HepG2 (cell line): ENCODE results near the gene PLXNB2. TPM values are rescaled to one million over a fixed set of nuclear protein-coding genes. Genes with fewer than 3 reads are reported as not detected.

Source experiments
- ATAD3A ChIP-seq: sonication (generic); formaldehyde crosslinking; IDR thresholded peaks from 2 replicates; pipeline ENCODE4 v1.4.0; 2020; ENCODE audit warnings: missing genetic modification reagents
- DZIP1 ChIP-seq: sonication (generic); formaldehyde crosslinking; IDR thresholded peaks from 2 replicates; pipeline ENCODE4 v1.5.0; 2020; ENCODE audit warnings: mild to moderate bottlenecking, missing genetic modification reagents
- ELF3 ChIP-seq: IDR thresholded peaks from 2 replicates; pipeline ENCODE4 v1.6.1; 2016; ENCODE audit warnings: missing genetic modification reagents, missing compliant biosample characterization
- FOXA1 ChIP-seq, 2 experiments: fragments of 450-650 bp in 1 of 2; sonication (generic) in 1 of 2; formaldehyde crosslinking in 1 of 2; IDR thresholded peaks; 2 replicates each; pipeline versions ENCODE4 v1.4.0 to v1.6.1; 2016 to 2020; ENCODE audit warnings: missing genetic modification reagents in 1 of 2
- FOXJ3 ChIP-seq: sonication (generic); formaldehyde crosslinking; IDR thresholded peaks from 2 replicates; pipeline ENCODE4 v1.4.0; 2020; ENCODE audit warnings: missing genetic modification reagents, mild to moderate bottlenecking, borderline replicate concordance
- MLLT10 ChIP-seq: sonication (generic); formaldehyde crosslinking; IDR thresholded peaks from 2 replicates; pipeline ENCODE4 v1.4.0; 2020; ENCODE audit warnings: missing genetic modification reagents
- MZF1 ChIP-seq: sonication (generic); formaldehyde crosslinking; IDR thresholded peaks from 2 replicates; pipeline ENCODE4 v1.8.1; 2023; ENCODE audit warnings: mild to moderate bottlenecking, missing genetic modification reagents, borderline replicate concordance
- PATZ1 ChIP-seq: sonication (generic); formaldehyde crosslinking; IDR thresholded peaks from 2 replicates; pipeline ENCODE4 v1.4.0; 2020; ENCODE audit warnings: missing genetic modification reagents
- RBFOX2 ChIP-seq: fragments of 200-400 bp; formaldehyde crosslinking; IDR thresholded peaks from 2 replicates; pipeline ENCODE4 v1.6.1; 2017; ENCODE audit warnings: low read depth, mild to moderate bottlenecking, low read length
- SP5 ChIP-seq: IDR thresholded peaks from 2 replicates; pipeline ENCODE4 v1.6.1; 2016; ENCODE audit warnings: low read depth, borderline replicate concordance
- SSRP1 ChIP-seq: IDR thresholded peaks from 2 replicates; pipeline ENCODE4 v1.6.1; 2016; ENCODE audit warnings: control low read depth
- TGIF2 ChIP-seq: IDR thresholded peaks from 2 replicates; pipeline ENCODE4 v1.6.1; 2016; ENCODE audit warnings: control low read depth, missing compliant biosample characterization
- ZFP36L2 ChIP-seq: sonication (generic); formaldehyde crosslinking; IDR thresholded peaks from 2 replicates; pipeline ENCODE4 v1.4.0; 2020; ENCODE audit warnings: missing genetic modification reagents
- ZNF205 ChIP-seq: IDR thresholded peaks from 2 replicates; pipeline ENCODE4 v1.6.1; 2018; ENCODE audit warnings: missing biosample characterization, missing genetic modification reagents
- ZNF234 ChIP-seq: sonication (generic); formaldehyde crosslinking; conservative IDR thresholded peaks from 2 replicates; pipeline ENCODE4 v1.5.1; 2020; ENCODE audit warnings: mild to moderate bottlenecking, missing genetic modification reagents
- ZNF362 ChIP-seq: sonication (generic); formaldehyde crosslinking; IDR thresholded peaks from 2 replicates; pipeline ENCODE4 v1.4.0; 2020; ENCODE audit warnings: missing genetic modification reagents, mild to moderate bottlenecking, borderline replicate concordance
- ZNF44 ChIP-seq: sonication (generic); formaldehyde crosslinking; IDR thresholded peaks from 2 replicates; pipeline ENCODE4 v1.5.1; 2020; ENCODE audit warnings: mild to moderate bottlenecking, missing genetic modification reagents
- ZNF441 ChIP-seq: sonication (generic); formaldehyde crosslinking; IDR thresholded peaks from 2 replicates; pipeline ENCODE4 v1.7.0; 2021; ENCODE audit warnings: missing genetic modification reagents, borderline replicate concordance
- ZNF550 ChIP-seq: sonication (generic); formaldehyde crosslinking; IDR thresholded peaks from 2 replicates; pipeline ENCODE4 v1.4.0; 2020; ENCODE audit warnings: mild to moderate bottlenecking, missing genetic modification reagents, borderline replicate concordance
- ZSCAN25 ChIP-seq: sonication (generic); formaldehyde crosslinking; IDR thresholded peaks from 2 replicates; pipeline ENCODE4 v1.8.0; 2022; ENCODE audit warnings: mild to moderate bottlenecking, missing genetic modification reagents
- polyA plus RNA-seq, 8 experiments: library from polyadenylated mRNA; depleted of rRNA in 3 of 8; stranded (reverse) in 7 of 8; unstranded in 1 of 8; fragments of >200 nt; fragmentation: Illumina TruSeq in 4 of 8; extraction: Trizol in 4 of 8; gene quantifications; 2 replicates each; pipeline versions ENCODE4 v1.2.1 to v1.2.3, GENCODE V29; 2011 to 2016; ENCODE audit warnings: low read depth in 4 of 8, missing spikeins in 1 of 8, mixed read lengths in 1 of 8; ENCODE audit not compliant: insufficient read depth in 1 of 8
- total RNA-seq, 5 experiments: library from RNA; depleted of rRNA; stranded (reverse); fragments of >200 nt; fragmentation: Illumina TruSeq; extraction: Trizol; gene quantifications; 2 replicates each; pipeline ENCODE4 v1.2.3, GENCODE V29; 2016; ENCODE audit warnings: low read depth in 1 of 5
- TF ChIP-seq, protein P1 (sequence below): sonication (generic); formaldehyde crosslinking; IDR thresholded peaks from 2 replicates; pipeline ENCODE4 v1.8.0; 2022; ENCODE audit warnings: missing genetic modification reagents, mild to moderate bottlenecking, moderate library complexity, borderline replicate concordance
- TF ChIP-seq, protein P2 (sequence below): sonication (generic); formaldehyde crosslinking; IDR thresholded peaks from 2 replicates; pipeline ENCODE4 v1.9.0; 2022; ENCODE audit warnings: missing genetic modification reagents, mild to moderate bottlenecking, borderline replicate concordance

PLXNB2 gene
- total and polyA plus RNA-seq, 2 of the 13 experiments (the other 11 are each of a cell fraction or from before 2014, with no cell fraction given), result 32.6 to 68.9 TPM

DNA sequence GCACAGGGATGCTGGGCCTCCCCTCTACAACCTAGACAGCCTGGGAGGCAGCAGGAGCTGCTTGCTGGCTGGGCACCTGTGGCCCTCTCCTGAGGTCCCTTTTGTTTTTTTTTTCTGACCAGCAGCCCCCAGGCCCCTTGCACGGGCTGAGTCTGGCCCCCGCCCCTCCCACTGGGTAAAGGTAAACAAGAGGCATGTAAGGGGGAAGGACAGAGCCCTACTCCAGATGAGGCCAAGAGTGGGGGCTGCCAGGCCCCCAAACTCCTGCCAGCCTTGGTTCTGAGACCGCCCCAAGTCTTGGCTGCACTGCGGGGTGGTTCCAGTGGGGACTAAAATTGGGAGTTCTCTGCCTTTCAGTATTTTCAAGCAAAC, 9.2 kb downstream of the PLXNB2 start (continued):
- TF ChIP-seq RBFOX2, result no peak
- TF ChIP-seq ZNF234 (CRISPR knock-in tag), result no peak
- TF ChIP-seq TGIF2, result no peak
- TF ChIP-seq ZNF441, result no peak
- no peak for TF ChIP-seq MZF1
- no peak for TF ChIP-seq ZSCAN25 (CRISPR knock-in tag)
- TF ChIP-seq ATAD3A (CRISPR knock-in tag), result no peak
- no peak for TF ChIP-seq ZNF205 (CRISPR knock-in tag)
- TF ChIP-seq, protein P1, sequence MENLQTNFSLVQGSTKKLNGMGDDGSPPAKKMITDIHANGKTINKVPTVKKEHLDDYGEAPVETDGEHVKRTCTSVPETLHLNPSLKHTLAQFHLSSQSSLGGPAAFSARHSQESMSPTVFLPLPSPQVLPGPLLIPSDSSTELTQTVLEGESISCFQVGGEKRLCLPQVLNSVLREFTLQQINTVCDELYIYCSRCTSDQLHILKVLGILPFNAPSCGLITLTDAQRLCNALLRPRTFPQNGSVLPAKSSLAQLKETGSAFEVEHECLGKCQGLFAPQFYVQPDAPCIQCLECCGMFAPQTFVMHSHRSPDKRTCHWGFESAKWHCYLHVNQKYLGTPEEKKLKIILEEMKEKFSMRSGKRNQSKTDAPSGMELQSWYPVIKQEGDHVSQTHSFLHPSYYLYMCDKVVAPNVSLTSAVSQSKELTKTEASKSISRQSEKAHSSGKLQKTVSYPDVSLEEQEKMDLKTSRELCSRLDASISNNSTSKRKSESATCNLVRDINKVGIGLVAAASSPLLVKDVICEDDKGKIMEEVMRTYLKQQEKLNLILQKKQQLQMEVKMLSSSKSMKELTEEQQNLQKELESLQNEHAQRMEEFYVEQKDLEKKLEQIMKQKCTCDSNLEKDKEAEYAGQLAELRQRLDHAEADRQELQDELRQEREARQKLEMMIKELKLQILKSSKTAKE (CRISPR knock-in tag), result no peak
- TF ChIP-seq, protein P2, sequence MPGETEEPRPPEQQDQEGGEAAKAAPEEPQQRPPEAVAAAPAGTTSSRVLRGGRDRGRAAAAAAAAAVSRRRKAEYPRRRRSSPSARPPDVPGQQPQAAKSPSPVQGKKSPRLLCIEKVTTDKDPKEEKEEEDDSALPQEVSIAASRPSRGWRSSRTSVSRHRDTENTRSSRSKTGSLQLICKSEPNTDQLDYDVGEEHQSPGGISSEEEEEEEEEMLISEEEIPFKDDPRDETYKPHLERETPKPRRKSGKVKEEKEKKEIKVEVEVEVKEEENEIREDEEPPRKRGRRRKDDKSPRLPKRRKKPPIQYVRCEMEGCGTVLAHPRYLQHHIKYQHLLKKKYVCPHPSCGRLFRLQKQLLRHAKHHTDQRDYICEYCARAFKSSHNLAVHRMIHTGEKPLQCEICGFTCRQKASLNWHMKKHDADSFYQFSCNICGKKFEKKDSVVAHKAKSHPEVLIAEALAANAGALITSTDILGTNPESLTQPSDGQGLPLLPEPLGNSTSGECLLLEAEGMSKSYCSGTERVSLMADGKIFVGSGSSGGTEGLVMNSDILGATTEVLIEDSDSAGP (CRISPR knock-in tag), result 0 out of 2 replicates have a peak, but pooled peaks have one; percentile 6
- TF ChIP-seq PATZ1 (CRISPR knock-in tag), result peak; percentile 93
- no peak for TF ChIP-seq ELF3 (CRISPR knock-in tag)
- no peak for TF ChIP-seq ZNF550
- TF ChIP-seq FOXJ3 (CRISPR knock-in tag), result no peak
- TF ChIP-seq ZFP36L2, result no peak
- TF ChIP-seq ZNF44 (CRISPR knock-in tag), result no peak
- no peak for TF ChIP-seq SSRP1 (CRISPR knock-in tag)
- no peak for TF ChIP-seq MLLT10 (CRISPR knock-in tag)
- no peak for TF ChIP-seq DZIP1 (CRISPR knock-in tag)
- TF ChIP-seq SP5, result 0 out of 2 replicates have a peak, but pooled peaks have one; percentile 32
- peak; percentile 20; the same call in 1 of the 2 replicates for TF ChIP-seq ZNF362
- TF ChIP-seq FOXA1 (IDR thresholded peaks at IDR 0.05), result no peak
- peak; percentile 54; the same call in 1 of the 2 replicates for TF ChIP-seq FOXA1 (CRISPR knock-in tag; IDR thresholded peaks at IDR 0.05)
